ENCODE results near the gene THSD7A.

GRCh38 chr7:11541330-11541729 lies 290.7 kb downstream of the THSD7A start:
- TF ChIP-seq CTCF (IDR thresholded peaks at IDR 0.05; ENCODE audit: poor library complexity), result no peak
- no peak for TF ChIP-seq EZH2phosphoT487 (IDR thresholded peaks at IDR 0.05; ENCODE audit: low read depth, severe bottlenecking, unreplicated experiment)

Data from hepatocyte (in vitro differentiated cells).